Mesothelial cell of epicardium (in vitro differentiated cells): Measurements from ENCODE around the gene ADH1C. TPM values are rescaled to one million over a fixed set of nuclear protein-coding genes. Genes with fewer than 3 reads are reported as not detected.

ENCODE experiments used
- DNase-seq, 2 experiments: peaks; one replicate each; pipeline ENCODE4 v3.0.0; 2021; ENCODE audit warnings: low spot score in 2 of 2; ENCODE audit not compliant: unreplicated experiment in 2 of 2
- H3K27ac Mint-ChIP-seq: 2 replicates; pipeline ENCODE4 v1.8.0; 2021; ENCODE audit warnings: mixed read lengths
- H3K27me3 Mint-ChIP-seq: 2 replicates; pipeline ENCODE4 v1.8.0; 2021; ENCODE audit warnings: low read depth, mixed read lengths
- H3K36me3 Mint-ChIP-seq: 2 replicates; pipeline ENCODE4 v1.8.0; 2021; ENCODE audit warnings: mixed read lengths
- H3K4me1 Mint-ChIP-seq: 2 replicates; pipeline ENCODE4 v1.8.0; 2021; ENCODE audit warnings: mixed read lengths
- H3K4me3 Mint-ChIP-seq: 2 replicates; pipeline ENCODE4 v1.8.0; 2021; ENCODE audit warnings: mild to moderate bottlenecking, moderate library complexity, mixed read lengths
- H3K9me3 Mint-ChIP-seq: 2 replicates; pipeline ENCODE4 v1.8.0; 2021; ENCODE audit warnings: mixed read lengths
- CTCF ChIP-seq: fragments of 200-600 bp; sonication (generic); IDR thresholded peaks from one replicate; pipeline ENCODE4 v1.5.0; 2021; ENCODE audit warnings: antibody characterized with exemption; ENCODE audit not compliant: unreplicated experiment
- total RNA-seq: library from RNA; stranded (reverse); gene quantifications from 3 replicates; pipeline ENCODE4 v1.2.1, GENCODE V29; 2021

ADH1C gene
- total RNA-seq, 1 donor from 2014 or later = 0.54 TPM

DNA sequence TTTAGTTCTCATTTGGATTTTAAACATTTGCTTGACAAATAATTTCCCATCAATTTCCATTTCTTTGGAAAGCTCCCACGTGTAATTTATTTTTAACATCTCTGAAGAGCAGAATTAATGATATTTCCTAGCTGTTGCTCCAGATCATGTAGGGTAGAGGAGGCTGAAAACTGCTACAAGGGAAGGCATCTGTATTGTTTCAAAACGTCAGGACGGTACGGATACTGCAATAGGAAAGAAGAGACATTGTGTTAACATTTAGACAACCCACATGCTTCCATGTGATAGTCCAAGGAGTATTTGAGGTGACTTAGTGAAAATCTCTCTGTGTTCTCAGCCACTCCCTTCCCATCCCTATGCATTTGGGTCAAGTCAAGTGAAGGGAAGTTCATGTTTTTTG, 16.0 kb downstream of the ADH1C start:
- H3K9me3 Mint-ChIP-seq = peaks cover 3% of the 10 kb centered on the region
- DNase-seq = no peak
- H3K36me3 Mint-ChIP-seq = no peaks in the 10 kb centered on the region
- no peak overlapping the region for H3K4me3 Mint-ChIP-seq
- TF ChIP-seq CTCF = no peak
- H3K4me1 Mint-ChIP-seq = no peaks in the 10 kb centered on the region
- H3K27me3 Mint-ChIP-seq = peaks cover 4% of the 10 kb centered on the region
- no peak overlapping the region for H3K27ac Mint-ChIP-seq

GRCh38 chr4:99334880-99335279, 17.7 kb downstream of the ADH1C start:
- Mint-ChIP-seq H3K4me3 (no peak overlapping the region), H3K9me3 (peaks cover 3% of the 10 kb centered on the region), H3K4me1 (no peaks in the 10 kb centered on the region), H3K36me3 (no peaks in the 10 kb centered on the region), H3K27me3 (peaks cover 4% of the 10 kb centered on the region), H3K27ac (no peak overlapping the region)
- TF ChIP-seq CTCF = no peak
- no peak for DNase-seq

DNA sequence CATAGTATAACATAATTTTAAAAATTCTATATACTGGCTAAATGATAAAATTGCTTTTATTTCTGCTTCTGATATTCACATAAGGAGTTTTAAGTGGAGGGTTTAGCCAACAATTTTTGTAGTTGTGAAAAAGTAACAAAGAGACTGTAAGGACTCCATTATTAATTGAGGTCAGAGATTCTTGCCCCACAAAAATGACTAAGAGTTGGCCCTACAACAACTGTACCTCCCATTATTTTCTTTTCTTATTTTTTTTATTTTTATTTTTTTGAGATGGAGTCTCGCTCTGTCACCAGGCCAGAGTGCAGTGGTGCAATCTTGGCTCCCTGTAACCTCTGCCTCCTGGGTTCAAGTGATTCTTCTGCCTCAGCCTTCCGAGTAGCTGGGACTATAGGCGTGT, 21.9 kb downstream of the ADH1C start:
- no peak for TF ChIP-seq CTCF
- no peaks in the 10 kb centered on the region for H3K27me3 Mint-ChIP-seq
- no peaks in the 10 kb centered on the region for H3K4me1 Mint-ChIP-seq
- H3K36me3 Mint-ChIP-seq = no peaks in the 10 kb centered on the region
- no peak for DNase-seq
- peaks cover 18% of the 10 kb centered on the region for H3K9me3 Mint-ChIP-seq
- H3K4me3 Mint-ChIP-seq = no peak overlapping the region
- no peak overlapping the region for H3K27ac Mint-ChIP-seq

- no peak for TF ChIP-seq CTCF
- no peak for DNase-seq
- Mint-ChIP-seq H3K27me3 (no peaks in the 10 kb centered on the region), H3K27ac (no peak overlapping the region), H3K4me1 (no peaks in the 10 kb centered on the region), H3K36me3 (no peaks in the 10 kb centered on the region), H3K9me3 (peaks cover 22% of the 10 kb centered on the region), H3K4me3 (no peak overlapping the region)
Observed at GRCh38 chr4:99329876-99330275, 22.7 kb downstream of the ADH1C start.

DNA sequence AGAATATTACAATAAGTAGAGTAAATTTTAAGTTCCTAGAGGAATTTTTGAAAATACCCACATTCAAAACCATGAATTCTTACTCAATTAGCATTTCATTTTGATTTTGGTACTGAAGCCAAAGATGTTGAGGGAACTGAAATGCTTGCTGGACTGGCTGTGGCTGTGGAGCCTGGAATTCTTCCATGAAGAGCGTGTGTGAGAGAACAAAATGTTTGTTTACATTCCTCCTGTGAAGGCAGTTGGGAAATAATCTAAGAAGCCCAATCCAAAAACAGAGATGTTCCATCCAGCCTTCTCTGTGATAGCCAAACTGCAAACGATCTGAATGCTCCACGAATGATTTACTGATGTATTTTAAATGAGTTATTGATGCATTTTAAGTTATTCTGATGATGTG, 27.6 kb downstream of the ADH1C start:
- Mint-ChIP-seq H3K27me3 (no peaks in the 10 kb centered on the region), H3K36me3 (no peaks in the 10 kb centered on the region), H3K27ac (no peak overlapping the region), H3K9me3 (peaks cover 19% of the 10 kb centered on the region), H3K4me1 (peaks cover 2% of the 10 kb centered on the region), H3K4me3 (no peak overlapping the region)
- no peak for DNase-seq
- TF ChIP-seq CTCF = no peak

DNA sequence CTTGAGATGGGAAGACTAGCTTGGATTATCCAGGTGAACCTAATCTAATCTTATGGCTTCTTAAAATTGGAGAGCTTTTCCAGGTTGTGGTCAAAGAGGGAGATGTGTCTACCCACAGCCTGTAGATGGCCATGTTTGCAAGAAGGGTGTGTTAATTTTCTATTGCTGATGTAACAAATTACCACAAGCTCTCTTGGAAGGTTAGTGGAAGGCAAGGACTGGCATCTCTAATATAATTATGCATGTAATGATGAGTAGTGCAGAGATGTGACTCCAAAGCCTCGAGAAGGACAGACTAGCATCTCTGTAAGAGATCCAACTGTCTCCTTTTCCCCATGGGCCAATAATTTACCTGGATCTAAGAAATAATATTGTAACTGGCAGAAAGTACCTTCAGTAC, 28.2 kb downstream of the ADH1C start:
- DNase-seq = no peak
- Mint-ChIP-seq H3K9me3 (peaks cover 19% of the 10 kb centered on the region), H3K27ac (no peak overlapping the region), H3K4me3 (no peak overlapping the region), H3K27me3 (no peaks in the 10 kb centered on the region), H3K36me3 (no peaks in the 10 kb centered on the region), H3K4me1 (peaks cover 2% of the 10 kb centered on the region)
- no peak for TF ChIP-seq CTCF
